Measurements from ENCODE around the gene RSBN1. TPM values are rescaled to one million over a fixed set of nuclear protein-coding genes. Genes with fewer than 3 reads are reported as not detected.

RSBN1 gene
- total and polyA plus RNA-seq, 9 of the 15 experiments (the other 6 are each of a cell fraction or from before 2014, with no cell fraction given), result 4.5 to 24.3 (median 13.0) TPM

GRCh38 chr1:113800487-113800886 lies 11.8 kb downstream of the RSBN1 start:
- no TSS peak for BruUV-seq (replicated peaks)
- H3K9me1 ChIP-seq (ENCODE audit: control insufficient read depth, insufficient read depth, low read length), result peaks cover 5% of the 10 kb centered on the region
- H3K27me3 ChIP-seq (ENCODE audit: control insufficient read depth in 2 of 2, insufficient read depth in 2 of 2, low read length in 2 of 2), result no peaks in the 10 kb centered on the region
- CTCF ChIA-PET (ENCODE audit: low intra/inter-chr PET ratio), result no interaction called here
- peaks cover 21 to 31% of the 10 kb centered on the region in 2 experiments for H3K4me1 ChIP-seq (replicated peaks in 1 of 2; ENCODE audit: control insufficient read depth in 2 of 2, insufficient read depth in 2 of 2, low read length in 2 of 2)
- H3K9ac ChIP-seq (ENCODE audit: insufficient read depth in 1 of 2, low read depth in 2 of 2, low read length in 2 of 2), result no peak overlapping the region
- intact Hi-C loops (cut with micrococcal nuclease), result no loop called here
- peaks cover 93% of the 10 kb centered on the region for H3K79me2 ChIP-seq (ENCODE audit: control insufficient read depth, insufficient read depth, low read length)
- no peaks in the 10 kb centered on the region for H3K9me3 ChIP-seq (replicated peaks; ENCODE audit: control insufficient read depth, insufficient read depth, low read depth, low read length)
- POLR2A ChIA-PET, result interaction anchor here (1.8 kb wide), 1 partner anchor 8 kb away, joined by 4 read pairs; no protein-coding TSS in a partner anchor
- peaks cover 32% of the 10 kb centered on the region for H3K36me3 ChIP-seq (ENCODE audit: control insufficient read depth, insufficient read depth, low read length)
- no peak overlapping the region for H3K4me3 ChIP-seq
- in situ Hi-C loops (cut with MboI), result no loop called here
- DNase-seq (ENCODE audit: extremely low read depth in 1 of 4, low spot score in 3 of 4) (no peak), ATAC-seq (no peak), FAIRE-seq (no peak)
- no peak overlapping the region for H3K27ac ChIP-seq (ENCODE audit: extremely low read depth, low read depth, low read length)
- no peak overlapping the region for H2AFZ ChIP-seq (ENCODE audit: low read depth, low read length)
- peaks cover 11% of the 10 kb centered on the region for H4K20me1 ChIP-seq (replicated peaks; ENCODE audit: control insufficient read depth, insufficient read depth, low read length)
- no peak for TF ChIP-seq TGIF2 (CRISPR knock-in tag; IDR thresholded peaks at IDR 0.05)
- WGBS (ENCODE audit: insufficient coverage, low coverage, missing lambda C conversion rate), result 78% methylated on average over 3 of the region's 3 CpGs
- no peak overlapping the region for H3K4me2 ChIP-seq (ENCODE audit: insufficient read depth, low read length)

DNA sequence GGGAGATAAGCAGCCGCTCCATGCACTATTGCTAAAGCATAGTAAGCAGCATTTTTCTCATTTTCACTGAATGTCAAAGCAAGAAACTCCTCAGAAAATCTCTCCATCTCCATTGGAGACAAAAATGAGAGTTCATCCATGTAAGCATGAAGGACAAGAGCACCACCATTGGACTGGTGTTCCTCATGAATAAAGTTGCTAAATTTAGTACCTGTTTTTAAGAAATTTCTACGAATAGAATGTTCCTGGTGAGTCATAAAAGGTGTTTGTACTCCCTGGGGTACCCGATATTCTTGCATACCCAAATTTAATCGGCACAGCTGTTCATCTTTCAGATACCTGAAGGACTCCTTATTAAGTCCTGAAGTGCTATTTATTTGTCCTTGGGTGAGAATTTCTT lies 14.8 kb downstream of the RSBN1 start:
- FAIRE-seq, result no peak
- POLR2A ChIA-PET, result interaction anchor here (0.6 kb wide), 1 partner anchor 14 kb away, joined by 3 read pairs; no protein-coding TSS in a partner anchor
- TF ChIP-seq, protein P1, sequence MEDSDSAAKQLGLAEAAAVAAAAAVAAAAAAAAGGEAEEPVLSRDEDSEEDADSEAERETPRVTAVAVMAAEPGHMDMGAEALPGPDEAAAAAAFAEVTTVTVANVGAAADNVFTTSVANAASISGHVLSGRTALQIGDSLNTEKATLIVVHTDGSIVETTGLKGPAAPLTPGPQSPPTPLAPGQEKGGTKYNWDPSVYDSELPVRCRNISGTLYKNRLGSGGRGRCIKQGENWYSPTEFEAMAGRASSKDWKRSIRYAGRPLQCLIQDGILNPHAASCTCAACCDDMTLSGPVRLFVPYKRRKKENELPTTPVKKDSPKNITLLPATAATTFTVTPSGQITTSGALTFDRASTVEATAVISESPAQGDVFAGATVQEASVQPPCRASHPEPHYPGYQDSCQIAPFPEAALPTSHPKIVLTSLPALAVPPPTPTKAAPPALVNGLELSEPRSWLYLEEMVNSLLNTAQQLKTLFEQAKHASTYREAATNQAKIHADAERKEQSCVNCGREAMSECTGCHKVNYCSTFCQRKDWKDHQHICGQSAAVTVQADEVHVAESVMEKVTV (CRISPR knock-in tag; IDR thresholded peaks at IDR 0.05), result no peak
- TF ChIP-seq RAD21 (CRISPR knock-in tag; conservative IDR thresholded peaks at IDR 0.05 in 1 of 2, IDR thresholded peaks at IDR 0.05 in 1 of 2), result no peak
- TF ChIP-seq SUPT5H (IDR thresholded peaks at IDR 0.05), result no peak
- TF ChIP-seq THRB (CRISPR knock-in tag; conservative IDR thresholded peaks at IDR 0.05), result no peak
- no peak for TF ChIP-seq ZFP1 (CRISPR knock-in tag; IDR thresholded peaks at IDR 0.05)
- TF ChIP-seq AFF1 (IDR thresholded peaks at IDR 0.05; ENCODE audit: low read depth in 1 of 2, partially characterized antibody in 2 of 2), result no peak
- no peak for TF ChIP-seq BMI1 (IDR thresholded peaks at IDR 0.05; ENCODE audit: low read length)

More for the DNA sequence above, 14.8 kb downstream of the RSBN1 start:
- ATAC-seq, result no peak
- H3K27me3 ChIP-seq (ENCODE audit: control insufficient read depth in 2 of 2, insufficient read depth in 2 of 2, low read length in 2 of 2), result no peaks in the 10 kb centered on the region
- H3K4me1 ChIP-seq (replicated peaks in 1 of 2; ENCODE audit: control insufficient read depth in 2 of 2, insufficient read depth in 2 of 2, low read length in 2 of 2), result peaks cover under 1 to 3% of the 10 kb centered on the region in 2 experiments; a peak in 2 of 5 replicates
- 78% methylated on average over 4 of the region's 4 CpGs for WGBS (ENCODE audit: insufficient coverage, low coverage, missing lambda C conversion rate)
- no TSS peak for BruUV-seq (replicated peaks)
- no peak overlapping the region for H3K9ac ChIP-seq (ENCODE audit: insufficient read depth in 1 of 2, low read depth in 2 of 2, low read length in 2 of 2)
- peaks cover 52% of the 10 kb centered on the region for H3K36me3 ChIP-seq (ENCODE audit: control insufficient read depth, insufficient read depth, low read length)
- no peaks in the 10 kb centered on the region for H4K20me1 ChIP-seq (replicated peaks; ENCODE audit: control insufficient read depth, insufficient read depth, low read length)
- no peaks in the 10 kb centered on the region for H3K9me1 ChIP-seq (ENCODE audit: control insufficient read depth, insufficient read depth, low read length)
- in situ Hi-C loops (cut with MboI), result no loop called here
- H3K4me2 ChIP-seq (ENCODE audit: insufficient read depth, low read length), result no peak overlapping the region
- intact Hi-C loops (cut with micrococcal nuclease), result no loop called here
- no peak for DNase-seq (ENCODE audit: extremely low read depth in 1 of 4, low spot score in 3 of 4)
- H3K27ac ChIP-seq (ENCODE audit: extremely low read depth, low read depth, low read length), result no peak overlapping the region
- H3K9me3 ChIP-seq (replicated peaks; ENCODE audit: control insufficient read depth, insufficient read depth, low read depth, low read length), result no peaks in the 10 kb centered on the region
- CTCF ChIA-PET (ENCODE audit: low intra/inter-chr PET ratio), result no interaction called here
- no peak overlapping the region for H2AFZ ChIP-seq (ENCODE audit: low read depth, low read length)
- H3K4me3 ChIP-seq, result no peak overlapping the region
- peaks cover 91% of the 10 kb centered on the region for H3K79me2 ChIP-seq (ENCODE audit: control insufficient read depth, insufficient read depth, low read length)
